HL-60 (cell line): Measurements from ENCODE around the gene PRC1.

Experiments used
- CTCF ChIP-seq: IDR thresholded peaks from one replicate; pipeline ENCODE4 v1.5.1; 2011; ENCODE audit warnings: low read length, control low read depth, inconsistent platforms; ENCODE audit not compliant: insufficient read depth
- POLR2AphosphoS5 ChIP-seq: IDR thresholded peaks from 2 replicates; pipeline ENCODE4 v1.6.1; 2012; ENCODE audit warnings: low read depth

- no peak for TF ChIP-seq CTCF
- no peak for TF ChIP-seq POLR2AphosphoS5
These were observed 3.9 kb downstream of the PRC1 start for GRCh38 chr15:90990446-90990845.
